Suprapubic skin (tissue), 4 donors: ENCODE data around the gene PHYHD1.
"Not testable (repeated sequence)": the region's sequence is repeated elsewhere in the genome, so short reads cannot be mapped to it uniquely, and the experiment has no call there.

ENCODE experiments used
- CTCF ChIP-seq, 2 donors: fragments of 200-600 bp in 1 of 2; fragments of 450-650 bp in 1 of 2; sonication (generic) in 1 of 2; IDR thresholded peaks; one replicate each; pipeline ENCODE4 v1.5.1; 2016 to 2019; ENCODE audit warnings: antibody characterized with exemption in 2 of 2, mild to moderate bottlenecking in 1 of 2, moderate library complexity in 1 of 2
- EP300 ChIP-seq: sonication (generic); formaldehyde crosslinking; IDR thresholded peaks from one replicate; pipeline ENCODE4 v1.6.1; 2017; ENCODE audit warnings: antibody characterized with exemption
- POLR2A ChIP-seq, 2 donors: fragments of 450-650 bp; IDR thresholded peaks; one replicate each; pipeline ENCODE4 v1.6.1; 2017; ENCODE audit warnings: antibody characterized with exemption in 2 of 2, mild to moderate bottlenecking in 2 of 2, moderate library complexity in 2 of 2
- POLR2AphosphoS5 ChIP-seq, 3 donors: sonication (generic); formaldehyde crosslinking; IDR thresholded peaks; one replicate each; pipeline ENCODE4 v1.6.1; 2017; ENCODE audit warnings: antibody characterized with exemption in 3 of 3

DNA sequence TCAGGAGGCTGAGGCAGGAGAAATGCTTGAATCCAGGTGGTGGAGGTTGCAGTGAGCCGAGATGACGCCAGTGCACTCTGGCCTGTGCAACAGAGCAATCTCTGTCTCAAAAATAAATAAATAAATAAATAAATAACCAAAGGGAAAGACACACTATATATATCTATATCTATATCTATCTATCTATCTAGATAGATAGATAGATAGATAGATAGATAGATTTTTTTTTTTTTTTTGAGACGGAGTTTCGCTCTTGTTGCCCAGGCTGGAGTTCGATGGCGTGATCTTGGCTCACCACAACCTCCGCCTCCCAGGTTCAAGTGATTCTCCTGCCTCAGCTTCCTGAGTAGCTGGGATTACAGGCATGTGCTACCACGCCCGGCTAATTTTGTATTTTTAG, 40.6 kb downstream of the PHYHD1 start:
- TF ChIP-seq CTCF (IDR thresholded peaks at IDR 0.05); POLR2A (IDR thresholded peaks at IDR 0.05); POLR2AphosphoS5 (IDR thresholded peaks at IDR 0.05); EP300: not testable (repeated sequence)
